HEK293 (cell line): Measurements from ENCODE around the gene LCNL1.

Source experiments
- CTCF ChIP-seq: fragments of 450-650 bp; formaldehyde crosslinking; IDR thresholded peaks from 2 replicates; pipeline ENCODE4 v1.5.1; 2016; ENCODE audit warnings: missing biosample characterization, missing genetic modification characterization
- HOXA7 ChIP-seq: sonication (generic); formaldehyde crosslinking; IDR thresholded peaks from 2 replicates; pipeline ENCODE4 v1.8.1; 2022; ENCODE audit warnings: missing genetic modification reagents, borderline replicate concordance
- OVOL3 ChIP-seq: fragments of 450-650 bp; formaldehyde crosslinking; IDR thresholded peaks from 2 replicates; pipeline ENCODE4 v1.5.1; 2016; ENCODE audit warnings: missing biosample characterization, missing genetic modification characterization
- PATZ1 ChIP-seq: fragments of 450-650 bp; formaldehyde crosslinking; IDR thresholded peaks from 2 replicates; pipeline ENCODE4 v1.5.1; 2016; ENCODE audit warnings: missing biosample characterization, missing genetic modification characterization
- REPIN1 ChIP-seq: fragments of 450-650 bp; formaldehyde crosslinking; IDR thresholded peaks from 2 replicates; pipeline ENCODE4 v1.5.1; 2017; ENCODE audit warnings: missing biosample characterization, missing genetic modification characterization, low read depth
- SP2 ChIP-seq: fragments of 450-650 bp; formaldehyde crosslinking; IDR thresholded peaks from 2 replicates; pipeline ENCODE4 v1.5.1; 2016; ENCODE audit warnings: missing biosample characterization, missing genetic modification characterization
- ZBTB1 ChIP-seq: fragments of 450-650 bp; formaldehyde crosslinking; IDR thresholded peaks from 2 replicates; pipeline ENCODE4 v1.5.1; 2016; ENCODE audit warnings: missing biosample characterization, missing genetic modification characterization
- ZEB2 ChIP-seq: fragments of 450-650 bp; formaldehyde crosslinking; IDR thresholded peaks from 2 replicates; pipeline ENCODE4 v1.5.1; 2016; ENCODE audit warnings: missing biosample characterization, missing genetic modification characterization
- ZNF121 ChIP-seq: fragments of 450-650 bp; formaldehyde crosslinking; IDR thresholded peaks from 2 replicates; pipeline ENCODE4 v1.5.1; 2016; ENCODE audit warnings: missing biosample characterization, missing genetic modification characterization
- ZNF133 ChIP-seq: fragments of 450-650 bp; formaldehyde crosslinking; IDR thresholded peaks from 2 replicates; pipeline ENCODE4 v1.5.1; 2016; ENCODE audit warnings: missing biosample characterization, missing genetic modification characterization
- ZNF175 ChIP-seq: fragments of 450-650 bp; formaldehyde crosslinking; IDR thresholded peaks from 2 replicates; pipeline ENCODE4 v1.5.1; 2016; ENCODE audit warnings: missing biosample characterization, missing genetic modification characterization
- ZNF184 ChIP-seq: fragments of 450-650 bp; IDR thresholded peaks from 2 replicates; pipeline ENCODE4 v1.5.1; 2018; ENCODE audit warnings: missing biosample characterization, mild to moderate bottlenecking, missing genetic modification characterization
- ZNF548 ChIP-seq: fragments of 450-650 bp; formaldehyde crosslinking; IDR thresholded peaks from 2 replicates; pipeline ENCODE4 v1.5.1; 2016; ENCODE audit warnings: missing biosample characterization, missing genetic modification characterization
- ZSCAN18 ChIP-seq: fragments of 450-650 bp; formaldehyde crosslinking; IDR thresholded peaks from 2 replicates; pipeline ENCODE4 v1.5.1; 2016; ENCODE audit warnings: missing biosample characterization, missing genetic modification characterization

- TF ChIP-seq CTCF (tag by site-specific recombination): no peak
- no peak for TF ChIP-seq ZNF133 (tag by site-specific recombination)
- no peak for TF ChIP-seq ZEB2
- no peak for TF ChIP-seq OVOL3 (tag by site-specific recombination)
- TF ChIP-seq ZNF121: no peak
- TF ChIP-seq ZNF548: no peak
- TF ChIP-seq ZNF184 (tag by site-specific recombination): no peak
- no peak for TF ChIP-seq REPIN1
- TF ChIP-seq ZBTB1 (tag by site-specific recombination): no peak
- TF ChIP-seq ZSCAN18 (tag by site-specific recombination): no peak
- no peak for TF ChIP-seq PATZ1
- no peak for TF ChIP-seq HOXA7 (CRISPR knock-in tag)
- no peak for TF ChIP-seq SP2 (tag by site-specific recombination)
- no peak for TF ChIP-seq ZNF175 (tag by site-specific recombination)
Measured at GRCh38 chr9:137009217-137009616, 26.4 kb downstream of the LCNL1 start.
